ENCODE measurements around the gene PHF3.
A peak's percentile ranks its signal among the peaks of the same experiment; 100 is the strongest.

Gene PHF3, protein sequence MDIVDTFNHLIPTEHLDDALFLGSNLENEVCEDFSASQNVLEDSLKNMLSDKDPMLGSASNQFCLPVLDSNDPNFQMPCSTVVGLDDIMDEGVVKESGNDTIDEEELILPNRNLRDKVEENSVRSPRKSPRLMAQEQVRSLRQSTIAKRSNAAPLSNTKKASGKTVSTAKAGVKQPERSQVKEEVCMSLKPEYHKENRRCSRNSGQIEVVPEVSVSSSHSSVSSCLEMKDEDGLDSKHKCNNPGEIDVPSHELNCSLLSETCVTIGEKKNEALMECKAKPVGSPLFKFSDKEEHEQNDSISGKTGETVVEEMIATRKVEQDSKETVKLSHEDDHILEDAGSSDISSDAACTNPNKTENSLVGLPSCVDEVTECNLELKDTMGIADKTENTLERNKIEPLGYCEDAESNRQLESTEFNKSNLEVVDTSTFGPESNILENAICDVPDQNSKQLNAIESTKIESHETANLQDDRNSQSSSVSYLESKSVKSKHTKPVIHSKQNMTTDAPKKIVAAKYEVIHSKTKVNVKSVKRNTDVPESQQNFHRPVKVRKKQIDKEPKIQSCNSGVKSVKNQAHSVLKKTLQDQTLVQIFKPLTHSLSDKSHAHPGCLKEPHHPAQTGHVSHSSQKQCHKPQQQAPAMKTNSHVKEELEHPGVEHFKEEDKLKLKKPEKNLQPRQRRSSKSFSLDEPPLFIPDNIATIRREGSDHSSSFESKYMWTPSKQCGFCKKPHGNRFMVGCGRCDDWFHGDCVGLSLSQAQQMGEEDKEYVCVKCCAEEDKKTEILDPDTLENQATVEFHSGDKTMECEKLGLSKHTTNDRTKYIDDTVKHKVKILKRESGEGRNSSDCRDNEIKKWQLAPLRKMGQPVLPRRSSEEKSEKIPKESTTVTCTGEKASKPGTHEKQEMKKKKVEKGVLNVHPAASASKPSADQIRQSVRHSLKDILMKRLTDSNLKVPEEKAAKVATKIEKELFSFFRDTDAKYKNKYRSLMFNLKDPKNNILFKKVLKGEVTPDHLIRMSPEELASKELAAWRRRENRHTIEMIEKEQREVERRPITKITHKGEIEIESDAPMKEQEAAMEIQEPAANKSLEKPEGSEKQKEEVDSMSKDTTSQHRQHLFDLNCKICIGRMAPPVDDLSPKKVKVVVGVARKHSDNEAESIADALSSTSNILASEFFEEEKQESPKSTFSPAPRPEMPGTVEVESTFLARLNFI (N-terminal part only)

DNA sequence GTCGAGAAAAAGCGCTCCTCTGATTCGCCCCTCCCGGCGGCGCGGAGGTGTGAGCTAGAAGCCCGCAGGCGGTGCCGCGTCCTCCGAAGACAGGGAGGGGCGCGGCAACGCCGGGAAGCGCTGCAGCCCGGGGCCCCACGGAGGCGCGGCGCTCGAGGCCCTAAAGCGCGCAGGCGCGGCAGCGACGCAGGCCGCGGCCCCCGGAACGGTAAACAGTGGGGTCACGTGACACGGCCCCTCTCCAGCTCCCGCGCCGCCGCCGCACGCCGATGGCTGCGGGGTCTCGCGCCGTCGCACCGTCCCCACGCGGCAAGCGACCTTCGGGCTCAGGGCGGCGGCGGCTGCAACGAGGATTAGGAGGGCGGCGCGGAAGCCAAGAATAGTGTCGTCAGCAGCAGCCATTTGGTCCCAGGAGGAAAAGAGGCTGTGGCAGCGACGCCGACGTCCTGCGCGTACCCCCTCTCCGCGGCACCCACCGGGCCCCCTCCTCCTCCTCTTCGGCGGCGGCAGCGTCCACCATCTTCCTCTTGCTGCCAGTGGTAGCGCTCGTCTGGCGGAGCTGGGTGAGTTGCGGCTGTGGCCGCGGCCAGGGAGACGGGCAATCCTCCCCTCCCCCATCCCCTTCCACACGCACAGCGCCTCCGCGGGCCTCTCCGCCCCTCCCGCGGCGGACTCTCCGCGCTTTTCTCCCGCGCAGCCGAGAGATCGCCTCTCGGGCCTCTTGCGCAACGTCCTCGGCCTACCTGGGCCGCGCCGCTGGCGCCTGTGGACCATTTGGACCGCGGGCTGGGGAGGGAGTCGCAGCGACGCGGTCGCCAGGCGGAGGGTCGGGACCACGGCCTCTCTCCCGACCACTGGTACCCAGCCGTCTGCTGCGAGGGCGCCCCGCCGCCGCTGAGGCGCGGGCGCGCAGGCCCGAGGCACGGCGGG lies at the start of gene PHF3:
Gene PHF3, plus strand, starts transcription at position 215 of the 930 bp plus-strand sequence. CDS start 10,750 bp downstream, outside the sequence.
- peak within 1 kb of the TSS; percentile 95 for H3K4me3 ChIP-seq (ENCODE audit: low read depth, low read length)
- peak; percentile 94 for DNase-seq (ENCODE audit: low read depth)
- TF ChIP-seq POLR2A (IDR thresholded peaks at IDR 0.05; ENCODE audit: extremely low read depth, insufficient read length) = peak; percentile 48
- TF ChIP-seq, protein P1, sequence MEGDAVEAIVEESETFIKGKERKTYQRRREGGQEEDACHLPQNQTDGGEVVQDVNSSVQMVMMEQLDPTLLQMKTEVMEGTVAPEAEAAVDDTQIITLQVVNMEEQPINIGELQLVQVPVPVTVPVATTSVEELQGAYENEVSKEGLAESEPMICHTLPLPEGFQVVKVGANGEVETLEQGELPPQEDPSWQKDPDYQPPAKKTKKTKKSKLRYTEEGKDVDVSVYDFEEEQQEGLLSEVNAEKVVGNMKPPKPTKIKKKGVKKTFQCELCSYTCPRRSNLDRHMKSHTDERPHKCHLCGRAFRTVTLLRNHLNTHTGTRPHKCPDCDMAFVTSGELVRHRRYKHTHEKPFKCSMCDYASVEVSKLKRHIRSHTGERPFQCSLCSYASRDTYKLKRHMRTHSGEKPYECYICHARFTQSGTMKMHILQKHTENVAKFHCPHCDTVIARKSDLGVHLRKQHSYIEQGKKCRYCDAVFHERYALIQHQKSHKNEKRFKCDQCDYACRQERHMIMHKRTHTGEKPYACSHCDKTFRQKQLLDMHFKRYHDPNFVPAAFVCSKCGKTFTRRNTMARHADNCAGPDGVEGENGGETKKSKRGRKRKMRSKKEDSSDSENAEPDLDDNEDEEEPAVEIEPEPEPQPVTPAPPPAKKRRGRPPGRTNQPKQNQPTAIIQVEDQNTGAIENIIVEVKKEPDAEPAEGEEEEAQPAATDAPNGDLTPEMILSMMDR (IDR thresholded peaks at IDR 0.05; ENCODE audit: low read depth, low read length) = no peak
- TF ChIP-seq, protein P2, sequence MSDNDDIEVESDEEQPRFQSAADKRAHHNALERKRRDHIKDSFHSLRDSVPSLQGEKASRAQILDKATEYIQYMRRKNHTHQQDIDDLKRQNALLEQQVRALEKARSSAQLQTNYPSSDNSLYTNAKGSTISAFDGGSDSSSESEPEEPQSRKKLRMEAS (IDR thresholded peaks at IDR 0.05; ENCODE audit: low read depth, low read length) = peak; percentile 84
- TF ChIP-seq MYC (IDR thresholded peaks at IDR 0.05; ENCODE audit: low read depth, low read length) = 0 out of 2 replicates have a peak, but pooled peaks have one; percentile 10

DNA sequence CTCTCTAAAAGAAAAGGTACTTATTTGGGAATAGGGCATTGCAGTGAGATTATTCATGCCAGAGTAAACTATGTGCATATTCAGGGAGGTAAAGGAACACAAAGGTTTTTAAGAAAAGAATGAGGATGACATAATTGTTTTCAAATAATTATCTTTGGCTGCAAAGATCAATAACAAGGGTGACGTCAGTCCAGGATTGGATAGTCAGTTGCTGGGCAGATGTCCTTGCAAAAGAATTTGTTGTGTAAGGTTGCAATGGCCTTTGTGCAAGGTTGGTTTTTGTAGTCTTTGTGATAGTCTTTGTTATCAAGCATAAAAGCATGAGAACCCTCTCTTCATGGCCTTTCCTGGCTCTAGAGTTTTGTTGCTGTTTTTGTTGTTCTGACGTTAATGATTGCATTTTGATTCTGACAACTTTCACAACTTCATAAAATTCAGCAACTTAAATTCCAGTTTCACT lies 45.6 kb upstream of the PHF3 start:
- TF ChIP-seq, protein P2 (IDR thresholded peaks at IDR 0.05; ENCODE audit: low read depth, low read length) = no peak
- no peak for TF ChIP-seq MYC (IDR thresholded peaks at IDR 0.05; ENCODE audit: low read depth, low read length)
- TF ChIP-seq, protein P1 (IDR thresholded peaks at IDR 0.05; ENCODE audit: low read depth, low read length) = no peak
- no peak for TF ChIP-seq POLR2A (IDR thresholded peaks at IDR 0.05; ENCODE audit: extremely low read depth, insufficient read length)
- no peak for DNase-seq (ENCODE audit: low read depth)
- no peak overlapping the region for H3K4me3 ChIP-seq (ENCODE audit: low read depth, low read length)

DNA sequence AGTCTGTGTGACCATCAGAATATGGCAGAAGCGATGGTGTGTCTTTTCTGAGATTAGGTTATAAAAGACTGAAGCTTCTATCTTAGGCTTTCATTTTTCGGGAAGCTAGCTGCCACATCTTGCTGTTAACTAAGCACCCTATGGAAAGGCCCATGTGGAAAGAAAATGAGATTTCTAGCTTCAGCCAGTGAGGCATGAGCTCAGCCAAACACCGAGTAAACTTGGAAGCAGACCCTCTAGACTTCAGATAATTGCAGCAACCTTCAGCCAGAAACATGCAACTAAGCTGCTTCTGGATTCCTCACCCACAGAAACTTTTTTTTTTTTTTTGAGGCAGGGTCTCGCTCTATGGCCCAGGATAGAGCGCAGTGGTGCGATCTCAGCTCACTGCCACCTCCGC lies 42.7 kb upstream of the PHF3 start:
- TF ChIP-seq, protein P1 (IDR thresholded peaks at IDR 0.05; ENCODE audit: low read depth, low read length) = no peak
- TF ChIP-seq POLR2A (IDR thresholded peaks at IDR 0.05; ENCODE audit: extremely low read depth, insufficient read length) (no peak), MYC (IDR thresholded peaks at IDR 0.05; ENCODE audit: low read depth, low read length) (no peak)
- TF ChIP-seq, protein P2 (IDR thresholded peaks at IDR 0.05; ENCODE audit: low read depth, low read length) = no peak
- H3K4me3 ChIP-seq (ENCODE audit: low read depth, low read length) = no peak overlapping the region
- no peak for DNase-seq (ENCODE audit: low read depth)

DNA sequence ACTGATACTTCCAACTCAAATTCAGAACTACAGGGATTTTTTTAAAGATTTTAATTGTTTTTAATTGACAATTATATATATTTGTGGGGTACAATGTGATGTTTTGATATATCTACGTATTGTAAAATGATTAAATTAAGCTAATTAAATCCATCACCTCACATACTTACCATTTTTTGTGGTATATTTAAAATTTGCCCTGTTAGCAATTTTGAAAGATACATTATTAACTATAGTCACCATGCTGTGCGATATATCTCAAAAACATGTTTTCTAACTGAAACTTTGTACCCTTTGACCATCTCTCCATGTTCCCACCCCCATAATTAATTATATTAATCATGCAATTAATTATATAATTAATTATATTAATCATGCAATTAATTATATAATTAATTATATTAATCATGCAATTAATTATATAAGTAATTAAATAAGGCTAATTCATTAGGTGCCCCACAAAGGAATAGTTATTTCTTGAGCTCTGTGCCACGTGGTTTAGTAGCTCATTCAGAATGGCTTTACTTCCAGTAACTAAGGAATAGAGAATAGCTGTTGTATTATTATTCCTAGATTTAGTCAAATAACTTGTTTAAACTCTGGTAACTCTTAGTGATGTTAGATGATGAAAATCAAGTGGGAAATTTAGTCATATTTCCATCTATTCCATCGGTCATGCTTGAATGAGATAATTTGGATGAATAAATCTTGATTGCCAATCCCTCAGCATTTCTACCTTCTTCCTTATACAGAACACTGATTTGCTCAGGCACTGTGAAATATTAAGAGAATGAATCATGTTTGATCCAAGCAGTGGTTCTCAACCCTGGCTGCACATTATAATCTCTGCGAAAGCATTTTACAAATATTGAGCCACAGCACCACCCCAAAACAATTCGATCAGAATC lies 38.2 kb upstream of the PHF3 start:
- TF ChIP-seq, protein P1 (IDR thresholded peaks at IDR 0.05; ENCODE audit: low read depth, low read length) = no peak
- no peak for DNase-seq (ENCODE audit: low read depth)
- H3K4me3 ChIP-seq (ENCODE audit: low read depth, low read length) = no peak overlapping the region
